Esophagus (tissue), 2 donors: ENCODE data around the gene SACM1L. TPM values are rescaled to one million over a fixed set of nuclear protein-coding genes. Genes with fewer than 3 reads are reported as not detected.

Source experiments
- H3K27ac ChIP-seq, 2 donors: one replicate each; pipeline ENCODE4 v1.5.1; 2013; ENCODE audit warnings: low read depth in 2 of 2, mild to moderate bottlenecking in 2 of 2, inconsistent platforms in 1 of 2, low read length in 1 of 2, moderate library complexity in 1 of 2
- H3K27me3 ChIP-seq, 2 donors: one replicate each; pipeline ENCODE4 v1.6.1; 2013; ENCODE audit warnings: low read length in 2 of 2, control low read depth in 1 of 2, mild to moderate bottlenecking in 1 of 2; ENCODE audit not compliant: insufficient read depth in 2 of 2, control insufficient read depth in 1 of 2
- H3K36me3 ChIP-seq, 2 donors: one replicate each; pipeline ENCODE4 v1.6.1; 2013; ENCODE audit warnings: low read length in 1 of 2; ENCODE audit not compliant: control insufficient read depth in 2 of 2, insufficient read depth in 2 of 2
- H3K4me1 ChIP-seq, 2 donors: one replicate each; pipeline ENCODE4 v1.6.1; 2013; ENCODE audit warnings: low read length in 1 of 2; ENCODE audit not compliant: control insufficient read depth in 2 of 2, insufficient read depth in 2 of 2
- H3K4me3 ChIP-seq, 2 donors: one replicate each; pipeline ENCODE4 v1.5.1; 2013; ENCODE audit warnings: low read length in 2 of 2, mild to moderate bottlenecking in 2 of 2, low read depth in 1 of 2, moderate library complexity in 1 of 2
- H3K9me3 ChIP-seq, 2 donors: one replicate each; pipeline ENCODE4 v1.6.1; 2013; ENCODE audit warnings: mild to moderate bottlenecking in 2 of 2, low read depth in 1 of 2, low read length in 1 of 2, moderate library complexity in 1 of 2; ENCODE audit not compliant: control insufficient read depth in 2 of 2, insufficient read depth in 1 of 2
- WGBS, 2 donors: extraction: QIAGEN DNeasy Blood & Tissue Kit; methylation state at CpG; one replicate each; pipeline ENCODE4 v1.1.7; 2013; 5-methylcytosine and 5-hydroxymethylcytosine counted together
- polyA plus RNA-seq, 2 donors: library from polyadenylated mRNA; stranded (reverse); fragments of 200-250 nt; gene quantifications; one replicate each; pipeline ENCODE4 v1.2.3, GENCODE V29; 2013
- donor health status: healthy with polysubstance abuse.
- donor health status: Bipolar disorder and iron deficiency.

Gene SACM1L
- polyA plus RNA-seq, 2 donors: 14.1 to 16.9 TPM

- H3K27ac ChIP-seq: no peak overlapping the region
- no peaks in the 10 kb centered on the region for H3K9me3 ChIP-seq
- WGBS, 2 donors: 68 to 88% methylated on average over 4 of the region's 4 CpGs
- H3K4me3 ChIP-seq: no peak overlapping the region
- no peaks in the 10 kb centered on the region for H3K27me3 ChIP-seq
- no peaks in the 10 kb centered on the region for H3K36me3 ChIP-seq
- no peaks in the 10 kb centered on the region for H3K4me1 ChIP-seq
These were observed 97.8 kb downstream of the SACM1L start for GRCh38 chr3:45786801-45787495.

- Histone ChIP-seq H3K4me3 (no peak overlapping the region), H3K27ac (no peak overlapping the region), H3K36me3 (no peaks in the 10 kb centered on the region), H3K9me3 (no peaks in the 10 kb centered on the region), H3K4me1 (no peaks in the 10 kb centered on the region), H3K27me3 (no peaks in the 10 kb centered on the region)
- 98 to 100% methylated on average over 2 of the region's 2 CpGs for WGBS, 2 donors
These were observed 98.4 kb downstream of the SACM1L start for GRCh38 chr3:45787551-45787950.

- Histone ChIP-seq H3K36me3 (no peaks in the 10 kb centered on the region), H3K4me3 (no peak overlapping the region), H3K27me3 (no peaks in the 10 kb centered on the region), H3K27ac (no peak overlapping the region), H3K4me1 (no peaks in the 10 kb centered on the region), H3K9me3 (no peaks in the 10 kb centered on the region)
- 85 to 90% methylated on average over 4 of the region's 4 CpGs for WGBS, 2 donors
These were observed 100.1 kb downstream of the SACM1L start for GRCh38 chr3:45789235-45789812.

GRCh38 chr3:45790596-45790995 is 101.4 kb downstream of the SACM1L start:
- no peaks in the 10 kb centered on the region for H3K9me3 ChIP-seq
- no peaks in the 10 kb centered on the region for H3K27me3 ChIP-seq
- 77 to 84% methylated on average over 2 of the region's 2 CpGs for WGBS, 2 donors
- no peak overlapping the region for H3K4me3 ChIP-seq
- no peaks in the 10 kb centered on the region for H3K4me1 ChIP-seq
- H3K27ac ChIP-seq: no peak overlapping the region
- no peaks in the 10 kb centered on the region for H3K36me3 ChIP-seq

- no peaks in the 10 kb centered on the region for H3K36me3 ChIP-seq
- H3K27ac ChIP-seq: no peak overlapping the region
- H3K9me3 ChIP-seq: peaks cover 0 to 5% of the 10 kb centered on the region in 2 donors
- WGBS, 2 donors: 92 to 95% methylated on average over 2 of the region's 2 CpGs
- peaks cover 0 to 9% of the 10 kb centered on the region in 2 donors for H3K4me1 ChIP-seq
- peaks cover 0 to 5% of the 10 kb centered on the region in 2 donors for H3K27me3 ChIP-seq
- H3K4me3 ChIP-seq: no peak overlapping the region
These were observed 102.8 kb downstream of the SACM1L start for GRCh38 chr3:45792036-45792435.

GRCh38 chr3:45792516-45793172 is 103.4 kb downstream of the SACM1L start:
- Histone ChIP-seq H3K4me1 (peaks cover 0 to 9% of the 10 kb centered on the region in 2 donors), H3K4me3 (no peak overlapping the region), H3K27ac (no peak overlapping the region), H3K9me3 (peaks cover 0 to 5% of the 10 kb centered on the region in 2 donors), H3K36me3 (no peaks in the 10 kb centered on the region), H3K27me3 (peaks cover 0 to 8% of the 10 kb centered on the region in 2 donors)
- 89 to 96% methylated on average over 7 of the region's 7 CpGs for WGBS, 2 donors

- H3K27ac ChIP-seq: no peak overlapping the region
These were observed 104.4 kb downstream of the SACM1L start for GRCh38 chr3:45793482-45794176.

GRCh38 chr3:45794177-45794560 is 105.0 kb downstream of the SACM1L start:
- Histone ChIP-seq H3K9me3 (peaks cover 0 to 5% of the 10 kb centered on the region in 2 donors), H3K27me3 (peaks cover 0 to 8% of the 10 kb centered on the region in 2 donors), H3K27ac (no peak overlapping the region), H3K4me3 (no peak overlapping the region), H3K4me1 (peaks cover 0 to 9% of the 10 kb centered on the region in 2 donors), H3K36me3 (no peaks in the 10 kb centered on the region)
- WGBS, 2 donors: 95% methylated on average over 5 of the region's 5 CpGs

More at GRCh38 chr3:45793482-45794176, 104.4 kb downstream of the SACM1L start:
- peaks cover 0 to 9% of the 10 kb centered on the region in 2 donors for H3K4me1 ChIP-seq
- H3K4me3 ChIP-seq: no peak overlapping the region
- WGBS, 2 donors: 61 to 63% methylated on average over 9 of the region's 9 CpGs
- H3K36me3 ChIP-seq: no peaks in the 10 kb centered on the region
- H3K27me3 ChIP-seq: peaks cover 0 to 8% of the 10 kb centered on the region in 2 donors
- H3K9me3 ChIP-seq: peaks cover 0 to 5% of the 10 kb centered on the region in 2 donors

- no peak overlapping the region for H3K4me3 ChIP-seq
- H3K4me1 ChIP-seq: peaks cover 0 to 9% of the 10 kb centered on the region in 2 donors
- WGBS, 2 donors: 88 to 92% methylated on average over 1 of the region's 1 CpG
- no peak overlapping the region for H3K27ac ChIP-seq
- no peaks in the 10 kb centered on the region for H3K36me3 ChIP-seq
- peaks cover 0 to 8% of the 10 kb centered on the region in 2 donors for H3K27me3 ChIP-seq
- H3K9me3 ChIP-seq: peaks cover 0 to 5% of the 10 kb centered on the region in 2 donors
These were observed 105.5 kb downstream of the SACM1L start for GRCh38 chr3:45794660-45795059.
